ENCODE results near the gene NDRG3. TPM values are rescaled to one million over a fixed set of nuclear protein-coding genes. Genes with fewer than 3 reads are reported as not detected.

The NDRG3 gene
- total RNA-seq, 2 experiments from 2014 or later = 14.4 to 22.1 TPM

GRCh38 chr20:36686504-36686903 lies 59.4 kb downstream of the NDRG3 start:
- no TSS peak for BruUV-seq (replicated peaks)
- CTCF ChIA-PET (ENCODE audit: unreplicated experiment) = no interaction called here
- no peaks in the 10 kb centered on the region for H3K79me2 ChIP-seq (ENCODE audit: insufficient read depth, low read depth, low read length)

GRCh38 chr20:36684747-36685146 lies 61.1 kb downstream of the NDRG3 start:
- no peak overlapping the region for H3K27ac ChIP-seq (ENCODE audit: low read depth, low read length, poor library complexity, severe bottlenecking)
- intact Hi-C loops (cut with micrococcal nuclease; ENCODE audit: unreplicated experiment) = no loop called here

More at GRCh38 chr20:36686504-36686903, 59.4 kb downstream of the NDRG3 start:
- no peaks in the 10 kb centered on the region for H3K4me1 ChIP-seq (ENCODE audit: insufficient read depth, low read length, poor library complexity, severe bottlenecking)
- H2AFZ ChIP-seq (ENCODE audit: low read length) = no peak overlapping the region
- TF ChIP-seq EZH2phosphoT487 (IDR thresholded peaks at IDR 0.05; ENCODE audit: borderline replicate concordance, low read depth, low read length) (no peak), CTCF (conservative IDR thresholded peaks at IDR 0.05; ENCODE audit: low read length) (no peak)
- POLR2A ChIA-PET = no interaction called here
- peaks cover 19% of the 10 kb centered on the region; the same call in 1 of the 2 replicates for H3K36me3 ChIP-seq (ENCODE audit: insufficient read depth, low read length)
- H3K4me2 ChIP-seq (ENCODE audit: low read length) = no peak overlapping the region
- no peak overlapping the region for H3K4me3 ChIP-seq (ENCODE audit: low read depth, low read length, poor library complexity, severe bottlenecking)
- intact Hi-C loops (cut with micrococcal nuclease; ENCODE audit: unreplicated experiment) = no loop called here
- DNase-seq (ENCODE audit: low spot score) = no peak
- no peak overlapping the region for H3K27ac ChIP-seq (ENCODE audit: low read depth, low read length, poor library complexity, severe bottlenecking)
- H3K9me2 ChIP-seq (ENCODE audit: insufficient read depth, low read length) = no peaks in the 10 kb centered on the region
- H4K20me1 ChIP-seq (ENCODE audit: insufficient read depth, low read length) = no peaks in the 10 kb centered on the region
- H3K9me3 ChIP-seq (ENCODE audit: low read length) = no peaks in the 10 kb centered on the region

More at GRCh38 chr20:36684747-36685146, 61.1 kb downstream of the NDRG3 start:
- TF ChIP-seq EZH2phosphoT487 (IDR thresholded peaks at IDR 0.05; ENCODE audit: borderline replicate concordance, low read depth, low read length) = no peak
- TF ChIP-seq CTCF (conservative IDR thresholded peaks at IDR 0.05; ENCODE audit: low read length) = no peak
- Histone ChIP-seq H3K4me1 (ENCODE audit: insufficient read depth, low read length, poor library complexity, severe bottlenecking) (no peaks in the 10 kb centered on the region), H4K20me1 (ENCODE audit: insufficient read depth, low read length) (no peaks in the 10 kb centered on the region), H3K79me2 (ENCODE audit: insufficient read depth, low read depth, low read length) (no peaks in the 10 kb centered on the region), H3K9me3 (ENCODE audit: low read length) (no peaks in the 10 kb centered on the region), H3K4me3 (ENCODE audit: low read depth, low read length, poor library complexity, severe bottlenecking) (no peak overlapping the region), H3K36me3 (ENCODE audit: insufficient read depth, low read length) (peaks cover 32% of the 10 kb centered on the region), H3K9me2 (ENCODE audit: insufficient read depth, low read length) (no peaks in the 10 kb centered on the region), H2AFZ (ENCODE audit: low read length) (no peak overlapping the region), H3K4me2 (ENCODE audit: low read length) (no peak overlapping the region)
- CTCF ChIA-PET (ENCODE audit: unreplicated experiment) = no interaction called here
- BruUV-seq (replicated peaks) = no TSS peak
- POLR2A ChIA-PET = interaction anchor here (0.7 kb wide), 1 partner anchor 1182 kb away, joined by 4 read pairs; no protein-coding TSS in a partner anchor
- DNase-seq (ENCODE audit: low spot score) = no peak
